ENCODE results near the gene PROSER3. TPM values are rescaled to one million over a fixed set of nuclear protein-coding genes. Genes with fewer than 3 reads are reported as not detected.

The PROSER3 gene
- total RNA-seq, 2 donors from 2014 or later, result 28.3 to 49.4 TPM

GRCh38 chr19:35743640-35744429, 14.1 kb upstream of the PROSER3 start:
- Mint-ChIP-seq H3K36me3 (peaks cover 27 to 31% of the 10 kb centered on the region in 2 donors), H3K9me3 (no peaks in the 10 kb centered on the region), H3K27ac (peak overlapping the region; percentile 93 to 100)
- DNase-seq (ENCODE audit: low spot score in 2 of 2), result no peak
- ATAC-seq, result no peak

DNA sequence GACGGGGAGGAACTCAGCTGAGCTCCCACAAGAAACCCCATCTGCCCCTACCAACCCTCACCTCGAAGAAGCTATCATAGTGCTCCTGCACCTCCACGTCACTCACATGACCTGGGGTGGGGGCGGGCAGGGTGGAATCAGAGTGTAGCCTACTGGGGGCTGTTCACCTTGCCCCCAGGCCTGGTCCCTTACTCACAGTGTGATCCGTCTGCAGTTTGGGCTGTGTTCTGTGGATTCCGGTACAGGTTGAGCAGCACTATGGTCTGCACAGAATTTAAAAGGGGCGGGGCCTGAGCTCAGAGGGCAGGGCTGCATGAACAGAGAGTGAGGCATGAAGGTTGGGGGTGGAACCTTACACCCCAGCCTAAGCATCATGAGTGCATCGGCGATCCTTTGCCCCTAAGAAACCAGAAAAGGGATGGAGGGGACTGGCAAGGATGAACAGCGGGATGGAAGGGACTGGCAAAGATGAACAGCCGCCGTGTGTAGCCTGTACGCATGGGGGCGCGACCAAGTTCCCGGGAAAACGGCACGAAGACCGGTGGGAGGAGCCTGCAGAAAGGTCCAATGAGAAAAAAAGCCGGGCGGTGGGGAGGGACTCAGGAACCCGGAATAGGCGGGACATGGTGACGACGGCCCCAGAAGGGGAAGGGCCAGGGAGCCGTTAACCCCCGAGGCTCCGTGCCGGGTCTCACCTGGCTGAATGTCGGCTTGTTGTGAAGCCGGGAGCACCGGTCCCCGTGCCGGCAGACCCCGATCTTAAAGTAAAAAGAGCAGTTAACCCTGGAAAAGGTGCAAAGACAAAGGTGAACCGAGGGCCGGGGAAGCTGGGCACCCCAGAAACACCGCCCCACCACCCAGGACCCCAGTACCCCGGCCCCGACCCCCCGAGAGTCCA, 13.3 kb upstream of the PROSER3 start:
- Mint-ChIP-seq H3K27ac (peak overlapping the region; percentile 93 to 100), H3K9me3 (no peaks in the 10 kb centered on the region), H3K36me3 (peaks cover 25 to 31% of the 10 kb centered on the region in 2 donors)
- peak; percentile 58 to 64 for ATAC-seq
- peak; percentile 89 to 94 for DNase-seq (ENCODE audit: low spot score in 2 of 2)

GRCh38 chr19:35745328-35746086, 12.5 kb upstream of the PROSER3 start, which contains the start of the genes PSENEN and U2AF1L4:
Gene PSENEN (plus strand): TSS chr19:35745651. CDS start chr19:35745931, 280 bp downstream.
Gene U2AF1L4 (minus strand): TSS chr19:35745418. CDS start chr19:35745391, 27 bp downstream.
- no peaks in the 10 kb centered on the region for H3K9me3 Mint-ChIP-seq
- peak; percentile 92 to 98 for DNase-seq (ENCODE audit: low spot score in 2 of 2)
- peak; percentile 53 to 60 for ATAC-seq
- peaks cover 25 to 31% of the 10 kb centered on the region in 2 donors for H3K36me3 Mint-ChIP-seq
- peak within 1 kb of the TSS; percentile 93 to 100 for H3K27ac Mint-ChIP-seq

DNA sequence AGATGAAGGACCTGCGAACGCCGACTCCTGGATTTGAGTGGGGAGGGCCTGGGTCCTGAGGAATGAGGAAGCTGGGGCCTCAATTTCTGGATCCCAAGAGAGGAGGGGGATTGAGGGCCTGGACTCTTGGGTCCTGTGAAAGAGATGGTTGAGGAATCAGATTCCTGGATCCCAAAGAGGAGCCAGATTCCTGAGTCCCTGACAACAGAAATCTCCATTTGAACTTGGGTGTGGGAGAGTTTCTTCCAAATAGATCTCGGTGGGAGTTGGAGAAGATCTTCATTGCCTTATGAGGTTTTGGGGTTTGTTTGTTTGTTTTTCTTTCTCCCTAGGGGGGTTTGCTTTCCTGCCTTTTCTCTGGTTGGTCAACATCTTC, 11.9 kb upstream of the PROSER3 start:
- Mint-ChIP-seq H3K36me3 (peaks cover 25% of the 10 kb centered on the region in 2 donors), H3K9me3 (no peaks in the 10 kb centered on the region), H3K27ac (peak overlapping the region; percentile 93 to 100)
- DNase-seq (ENCODE audit: low spot score in 2 of 2) (no peak), ATAC-seq (no peak)

- no peak for DNase-seq (ENCODE audit: low spot score in 2 of 2)
- no peak for ATAC-seq
- Mint-ChIP-seq H3K27ac (peak overlapping the region; percentile 93 to 100), H3K36me3 (peaks cover 24 to 25% of the 10 kb centered on the region in 2 donors), H3K9me3 (no peaks in the 10 kb centered on the region)
These were observed 11.4 kb upstream of the PROSER3 start for GRCh38 chr19:35746531-35746930.

DNA sequence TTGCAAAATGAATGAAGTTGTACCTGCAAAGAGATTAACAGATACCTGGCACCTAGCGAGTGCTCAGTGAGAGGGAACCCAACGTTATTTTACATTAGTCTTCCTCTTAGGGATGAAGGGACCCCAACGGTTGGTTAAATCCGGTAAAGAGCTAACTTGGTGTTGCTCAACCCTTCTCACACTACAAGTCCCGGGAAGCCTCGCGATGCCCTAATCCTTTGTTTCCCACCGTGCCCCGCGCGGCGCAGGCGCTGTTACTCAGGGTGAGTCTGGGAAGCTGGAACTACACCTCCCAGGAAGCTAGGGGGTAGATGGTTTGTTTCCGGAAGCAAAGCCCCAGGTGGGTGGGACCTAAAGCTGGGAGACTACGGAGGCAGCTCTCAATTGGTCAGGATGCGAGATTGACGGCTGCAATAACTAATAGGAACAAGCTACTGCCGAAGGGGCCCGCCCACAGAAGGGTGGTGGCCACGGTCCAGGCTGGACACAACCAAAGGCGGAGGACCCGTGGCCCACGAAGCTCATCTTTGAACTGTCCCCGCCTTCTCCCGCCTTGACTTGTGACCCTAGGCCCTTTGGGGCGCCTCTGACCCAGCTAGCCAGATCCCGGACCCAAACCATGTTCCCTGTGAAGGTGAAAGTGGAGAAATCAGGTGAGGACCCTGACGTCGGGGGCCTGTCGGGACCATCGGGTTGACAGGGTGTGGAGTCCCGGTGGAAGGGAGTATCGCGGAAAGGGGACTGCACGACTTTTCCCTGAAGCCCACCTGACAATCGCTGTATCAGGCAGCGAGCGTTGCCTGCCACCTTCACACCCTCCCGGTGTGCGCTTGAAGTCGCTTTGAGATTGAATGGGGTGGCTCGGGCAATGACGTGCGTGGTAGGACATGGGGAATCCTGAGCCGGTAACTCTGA, 9.6 kb upstream of the PROSER3 start, which contains the start of gene LIN37:
Gene LIN37 (plus strand): TSS at position 471 of the 915 bp plus-strand sequence. CDS start 149 bp downstream, at position 620.
- H3K9me3 Mint-ChIP-seq, result no peaks in the 10 kb centered on the region
- peak; percentile 98 to 99 for DNase-seq (ENCODE audit: low spot score in 2 of 2)
- peak; percentile 78 to 81 for ATAC-seq
- peaks cover 13 to 15% of the 10 kb centered on the region in 2 donors for H3K36me3 Mint-ChIP-seq
- H3K27ac Mint-ChIP-seq, result peak within 1 kb of the TSS; percentile 96

- ATAC-seq, result no peak
- H3K9me3 Mint-ChIP-seq, result no peaks in the 10 kb centered on the region
- peaks cover 15 to 16% of the 10 kb centered on the region in 2 donors for H3K36me3 Mint-ChIP-seq
- no peak for DNase-seq (ENCODE audit: low spot score in 2 of 2)
- H3K27ac Mint-ChIP-seq, result peak overlapping the region; percentile 27 to 29
These were observed 7.8 kb upstream of the PROSER3 start for GRCh38 chr19:35750167-35750566.

DNA sequence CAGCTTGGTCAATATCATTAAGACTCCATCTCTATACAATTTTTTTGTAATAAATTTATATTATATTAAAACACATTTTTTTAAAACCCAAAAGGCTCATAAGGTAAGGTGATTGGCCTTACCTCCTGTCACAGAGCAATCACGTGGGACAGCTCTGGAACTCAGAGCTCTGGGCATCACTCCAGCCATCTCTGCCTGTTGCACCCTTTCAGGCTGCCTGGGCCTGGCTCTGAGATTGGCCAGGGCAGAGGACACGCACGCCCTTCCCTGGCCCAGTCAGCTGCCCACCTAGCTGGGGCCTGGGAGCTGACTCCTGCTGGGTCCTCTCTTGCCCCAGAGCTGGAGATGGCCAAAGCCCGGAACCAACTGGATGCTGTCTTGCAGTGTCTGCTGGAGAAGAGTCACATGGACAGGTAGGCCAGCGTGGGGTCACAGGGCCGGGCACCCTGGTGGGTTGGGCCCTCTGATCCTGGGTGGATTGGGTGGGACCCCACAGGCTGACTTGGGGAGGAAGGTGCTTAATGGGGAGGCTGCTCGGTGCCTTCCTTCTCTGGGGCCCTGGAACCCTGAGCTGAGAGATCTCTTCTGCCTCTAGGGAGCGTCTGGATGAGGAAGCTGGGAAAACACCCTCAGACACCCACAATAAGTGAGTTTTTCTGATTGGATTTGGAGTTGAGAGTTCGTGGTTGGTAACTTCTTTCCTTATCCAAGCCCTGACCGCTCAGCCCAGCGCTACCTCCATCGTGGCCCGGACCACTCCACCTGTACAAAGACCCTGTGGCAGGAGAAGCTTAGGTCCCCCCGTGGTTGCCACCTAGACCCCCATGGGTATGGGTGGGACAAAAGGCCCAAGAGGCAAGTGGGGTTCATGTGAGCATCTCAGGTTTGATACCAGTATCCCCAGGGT, 5.9 kb upstream of the PROSER3 start:
- H3K27ac Mint-ChIP-seq, result no peak overlapping the region
- no peak for DNase-seq (ENCODE audit: low spot score in 2 of 2)
- ATAC-seq, result no peak
- no peaks in the 10 kb centered on the region for H3K9me3 Mint-ChIP-seq
- peaks cover 10 to 13% of the 10 kb centered on the region in 2 donors for H3K36me3 Mint-ChIP-seq

DNA sequence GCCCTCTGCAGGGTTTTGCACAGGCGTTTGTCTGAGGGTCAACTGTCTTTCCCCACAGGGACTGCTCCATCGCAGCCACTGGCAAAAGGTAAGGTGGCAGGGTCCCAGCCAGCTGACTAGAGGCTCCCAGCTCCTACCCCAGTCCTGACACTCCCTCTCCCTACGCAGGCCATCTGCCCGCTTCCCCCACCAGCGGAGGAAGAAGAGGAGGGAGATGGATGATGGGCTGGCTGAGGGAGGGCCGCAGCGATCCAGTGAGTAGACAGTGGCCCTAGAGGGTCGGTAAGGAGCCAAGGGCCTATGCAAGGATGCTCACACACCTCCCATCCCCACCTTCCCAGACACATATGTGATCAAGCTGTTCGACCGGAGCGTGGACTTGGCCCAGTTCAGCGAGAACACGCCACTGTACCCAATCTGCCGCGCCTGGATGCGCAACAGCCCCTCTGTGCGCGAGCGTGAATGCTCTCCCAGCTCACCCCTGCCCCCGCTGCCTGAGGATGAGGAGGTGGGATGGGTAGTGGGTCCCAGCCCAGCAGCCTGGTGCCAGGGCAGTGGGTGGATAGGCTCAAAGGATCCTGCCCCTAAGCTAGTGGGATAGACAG, 5.1 kb upstream of the PROSER3 start:
- no peak for ATAC-seq
- H3K36me3 Mint-ChIP-seq, result peaks cover 9 to 13% of the 10 kb centered on the region in 2 donors
- no peak for DNase-seq (ENCODE audit: low spot score in 2 of 2)
- H3K27ac Mint-ChIP-seq, result peak overlapping the region in 1 of 2 donors; percentile 57
- H3K9me3 Mint-ChIP-seq, result no peaks in the 10 kb centered on the region

- peaks cover 5 to 8% of the 10 kb centered on the region in 2 donors for H3K36me3 Mint-ChIP-seq
- no peak for ATAC-seq
These were observed 4.2 kb upstream of the PROSER3 start for GRCh38 chr19:35753634-35754369.

GRCh38 chr19:35754370-35755130, 3.4 kb upstream of the PROSER3 start:
- DNase-seq (ENCODE audit: low spot score in 2 of 2) (no peak), ATAC-seq (no peak)
- no peak overlapping the region for H3K27ac Mint-ChIP-seq

More at GRCh38 chr19:35753634-35754369, 4.2 kb upstream of the PROSER3 start:
- DNase-seq (ENCODE audit: low spot score in 2 of 2), result no peak
- Mint-ChIP-seq H3K9me3 (no peaks in the 10 kb centered on the region), H3K27ac (no peak overlapping the region)

GRCh38 chr19:35755131-35755549, 2.8 kb upstream of the PROSER3 start:
- Mint-ChIP-seq H3K36me3 (peaks cover 5 to 8% of the 10 kb centered on the region in 2 donors), H3K27ac (no peak overlapping the region), H3K9me3 (no peaks in the 10 kb centered on the region)
- no peak for DNase-seq (ENCODE audit: low spot score in 2 of 2)
- ATAC-seq, result no peak

More at GRCh38 chr19:35754370-35755130, 3.4 kb upstream of the PROSER3 start:
- Mint-ChIP-seq H3K9me3 (no peaks in the 10 kb centered on the region), H3K36me3 (peaks cover 5 to 8% of the 10 kb centered on the region in 2 donors)

Measured in activated naive CD4-positive, alpha-beta T cell treated with anti-CD3 and anti-CD28 coated beads, Interleukin-2, amount 50 U/mL, for 72 hours (primary cell).